ENCODE measurements around the gene SLC4A5.

DNA sequence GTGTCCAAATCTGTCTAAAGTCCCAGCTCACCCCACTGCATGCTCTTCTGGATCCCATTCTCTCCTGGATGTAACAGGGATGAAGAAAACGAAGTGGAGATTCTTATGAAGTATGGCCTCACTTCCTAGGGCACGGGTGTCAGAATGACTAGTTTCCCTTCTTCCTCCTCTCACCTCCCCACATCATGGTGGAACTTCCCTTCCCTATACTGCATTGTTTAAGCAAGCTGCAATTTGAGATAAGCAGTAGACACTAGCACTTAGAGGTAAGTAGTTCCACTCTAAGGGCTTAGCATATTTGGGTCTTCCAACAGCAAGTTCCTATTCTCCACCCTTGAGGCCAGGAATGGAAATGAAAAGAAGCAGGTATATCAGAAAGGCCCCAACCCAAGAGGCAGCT, 29.7 kb downstream of the SLC4A5 start:
- TF ChIP-seq POLR2A (IDR thresholded peaks at IDR 0.05; ENCODE audit: control extremely low read depth in 1 of 2, low read depth in 2 of 2, low read length in 2 of 2), result no peak
- no peak for TF ChIP-seq RBBP5 (IDR thresholded peaks at IDR 0.05; ENCODE audit: borderline replicate concordance, low read depth, low read length)
- TF ChIP-seq, protein P1, sequence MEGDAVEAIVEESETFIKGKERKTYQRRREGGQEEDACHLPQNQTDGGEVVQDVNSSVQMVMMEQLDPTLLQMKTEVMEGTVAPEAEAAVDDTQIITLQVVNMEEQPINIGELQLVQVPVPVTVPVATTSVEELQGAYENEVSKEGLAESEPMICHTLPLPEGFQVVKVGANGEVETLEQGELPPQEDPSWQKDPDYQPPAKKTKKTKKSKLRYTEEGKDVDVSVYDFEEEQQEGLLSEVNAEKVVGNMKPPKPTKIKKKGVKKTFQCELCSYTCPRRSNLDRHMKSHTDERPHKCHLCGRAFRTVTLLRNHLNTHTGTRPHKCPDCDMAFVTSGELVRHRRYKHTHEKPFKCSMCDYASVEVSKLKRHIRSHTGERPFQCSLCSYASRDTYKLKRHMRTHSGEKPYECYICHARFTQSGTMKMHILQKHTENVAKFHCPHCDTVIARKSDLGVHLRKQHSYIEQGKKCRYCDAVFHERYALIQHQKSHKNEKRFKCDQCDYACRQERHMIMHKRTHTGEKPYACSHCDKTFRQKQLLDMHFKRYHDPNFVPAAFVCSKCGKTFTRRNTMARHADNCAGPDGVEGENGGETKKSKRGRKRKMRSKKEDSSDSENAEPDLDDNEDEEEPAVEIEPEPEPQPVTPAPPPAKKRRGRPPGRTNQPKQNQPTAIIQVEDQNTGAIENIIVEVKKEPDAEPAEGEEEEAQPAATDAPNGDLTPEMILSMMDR (IDR thresholded peaks at IDR 0.05; ENCODE audit: control extremely low read depth in 1 of 3, insufficient read depth in 1 of 3, low read depth in 1 of 3, low read length in 3 of 3), result no peak

Data from H1 (cell line).